Measurements from ENCODE around the gene TNFRSF4. TPM values are rescaled to one million over a fixed set of nuclear protein-coding genes. Genes with fewer than 3 reads are reported as not detected.

Gene TNFRSF4
- total and polyA plus RNA-seq, 10 of the 15 experiments (the other 5 are each of a cell fraction or from before 2014, with no cell fraction given): 0.05 to 7.3 (median 2.5) TPM; not detected in 1

DNA sequence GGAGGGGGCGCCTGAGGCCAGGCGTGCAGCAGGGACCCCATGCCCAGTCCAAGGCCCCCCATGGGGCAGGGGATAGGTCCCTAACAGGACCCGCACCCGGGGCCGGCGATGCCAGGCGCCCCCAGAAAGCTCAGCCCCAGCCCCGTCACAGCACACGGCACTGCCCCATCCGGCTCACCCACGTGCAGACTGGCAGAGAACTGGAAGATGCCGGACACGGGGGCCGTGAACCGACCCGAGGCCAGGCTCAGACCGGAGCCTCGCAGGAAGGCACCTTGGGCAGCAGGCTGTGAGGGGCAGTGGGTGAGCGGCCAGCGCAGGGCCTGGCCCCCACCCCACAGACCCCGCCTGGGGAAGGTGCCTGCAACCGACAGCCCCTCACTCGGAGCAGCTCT is 29.3 kb upstream of the TNFRSF4 start:
- no peak overlapping the region for H3K9ac ChIP-seq (ENCODE audit: control insufficient read depth, insufficient read depth, low read length)
- in situ Hi-C loops (cut with MboI): no loop called here
- no peak overlapping the region for H3K4me2 ChIP-seq (ENCODE audit: control insufficient read depth, insufficient read depth)
- H3K36me3 ChIP-seq (ENCODE audit: control insufficient read depth in 2 of 2, insufficient read depth in 2 of 2, low read length in 1 of 2): no peaks in the 10 kb centered on the region
- ChIA-PET POLR2A (no interaction called here), SMC1A (ENCODE audit: uncharacterized antibody, unreplicated experiment) (no interaction called here), RAD21 (ENCODE audit: unreplicated experiment) (no interaction called here), CTCF (no interaction called here)
- H3K79me2 ChIP-seq (ENCODE audit: control insufficient read depth, insufficient read depth, low read length): no peaks in the 10 kb centered on the region
- H3K4me3 ChIP-seq: no peak overlapping the region
- no peaks in the 10 kb centered on the region for H3K4me1 ChIP-seq (ENCODE audit: control insufficient read depth, insufficient read depth, low read length)
- peaks cover 1 to 5% of the 10 kb centered on the region in 2 experiments; a peak in 3 of 4 replicates for H3K27me3 ChIP-seq (replicated peaks in 1 of 2; ENCODE audit: control insufficient read depth in 2 of 2, insufficient read depth in 2 of 2, low read length in 1 of 2)
- 62% methylated on average over 22 of the region's 23 CpGs for WGBS (ENCODE audit: insufficient coverage, insufficient replicate concordance, low lambda C conversion rate, missing lambda C conversion rate)
- FAIRE-seq: no peak
- H2AFZ ChIP-seq (ENCODE audit: control insufficient read depth, low read depth, low read length): no peak overlapping the region
- no TSS peak for BruUV-seq (replicated peaks)
- no peaks in the 10 kb centered on the region for H3K9me3 ChIP-seq (replicated peaks; ENCODE audit: control insufficient read depth, insufficient read depth, low read length)
- intact Hi-C loops (cut with micrococcal nuclease; ENCODE audit: unreplicated experiment): no loop called here
- no peak for DNase-seq (ENCODE audit: low read depth, low spot score)
- TF ChIP-seq TCF12 (IDR thresholded peaks at IDR 0.05; ENCODE audit: low read depth, low read length) (no peak), RUNX3 (IDR thresholded peaks at IDR 0.05; ENCODE audit: low read length) (no peak), CREB1 (IDR thresholded peaks at IDR 0.05; ENCODE audit: low read depth) (no peak), SIX5 (IDR thresholded peaks at IDR 0.05; ENCODE audit: low read depth, low read length, severe bottlenecking) (no peak), IKZF1 (conservative IDR thresholded peaks at IDR 0.05) (no peak), KAT2A (conservative IDR thresholded peaks at IDR 0.05; ENCODE audit: control insufficient read depth, low read depth, low read length) (no peak), FOXK2 (IDR thresholded peaks at IDR 0.05) (no peak), PAX5 (IDR thresholded peaks at IDR 0.05; ENCODE audit: borderline replicate concordance, low read depth, low read length) (no peak), MEF2A (IDR thresholded peaks at IDR 0.05; ENCODE audit: insufficient read depth, low read depth, low read length) (no peak), MYB (IDR thresholded peaks at IDR 0.05; ENCODE audit: borderline replicate concordance, low read depth, low read length) (no peak), MTA2 (IDR thresholded peaks at IDR 0.05; ENCODE audit: low read depth) (no peak), WRNIP1 (IDR thresholded peaks at IDR 0.05; ENCODE audit: borderline replicate concordance, low read depth, low read length) (no peak), POLR2A (IDR thresholded peaks at IDR 0.05; ENCODE audit: low read depth, low read length) (no peak)
- H4K20me1 ChIP-seq (ENCODE audit: control insufficient read depth, insufficient read depth): no peaks in the 10 kb centered on the region
- no peak overlapping the region for H3K27ac ChIP-seq (ENCODE audit: control insufficient read depth, insufficient read depth)
- ATAC-seq: no peak
